HepG2 (cell line): ENCODE measurements around the gene CIAPIN1. TPM values are rescaled to one million over a fixed set of nuclear protein-coding genes. Genes with fewer than 3 reads are reported as not detected.

ENCODE experiments used
- BRF2 ChIP-seq: sonication (generic); formaldehyde crosslinking; IDR thresholded peaks from 2 replicates; pipeline ENCODE4 v1.8.1; 2022; ENCODE audit warnings: mild to moderate bottlenecking, missing genetic modification reagents
- CENPBD1 ChIP-seq: sonication (generic); formaldehyde crosslinking; IDR thresholded peaks from 2 replicates; pipeline ENCODE4 v1.8.0; 2022; ENCODE audit warnings: missing genetic modification reagents, low read depth, mild to moderate bottlenecking, borderline replicate concordance
- CENPX ChIP-seq: sonication (generic); formaldehyde crosslinking; IDR thresholded peaks from 2 replicates; pipeline ENCODE4 v1.9.0; 2021; ENCODE audit warnings: mild to moderate bottlenecking, missing genetic modification reagents, moderate library complexity
- DNMT1 ChIP-seq: sonication (generic); formaldehyde crosslinking; IDR thresholded peaks from 2 replicates; pipeline ENCODE4 v1.5.1; 2020; ENCODE audit warnings: mild to moderate bottlenecking, missing genetic modification reagents
- ETV5 ChIP-seq: IDR thresholded peaks from 2 replicates; pipeline ENCODE4 v1.6.1; 2018; ENCODE audit warnings: missing biosample characterization, missing genetic modification reagents, inconsistent platforms, borderline replicate concordance
- GTF2F1 ChIP-seq: fragments of 150-350 bp; IDR thresholded peaks from 2 replicates; pipeline ENCODE4 v1.6.1; 2014; ENCODE audit warnings: low read length
- GZF1 ChIP-seq: sonication (generic); formaldehyde crosslinking; IDR thresholded peaks from 2 replicates; pipeline ENCODE4 v1.5.1; 2020; ENCODE audit warnings: mild to moderate bottlenecking, missing genetic modification reagents
- HMGA1 ChIP-seq: sonication (generic); formaldehyde crosslinking; conservative IDR thresholded peaks from 2 replicates; pipeline ENCODE4 v1.4.0; 2020; ENCODE audit warnings: missing genetic modification reagents
- IRX3 ChIP-seq: sonication (generic); formaldehyde crosslinking; IDR thresholded peaks from 2 replicates; pipeline ENCODE4 v1.8.1; 2023; ENCODE audit warnings: mild to moderate bottlenecking, low read depth, missing genetic modification reagents, borderline replicate concordance
- MLLT10 ChIP-seq: sonication (generic); formaldehyde crosslinking; IDR thresholded peaks from 2 replicates; pipeline ENCODE4 v1.4.0; 2020; ENCODE audit warnings: missing genetic modification reagents
- NBN ChIP-seq: fragments of 450-650 bp; conservative IDR thresholded peaks from 2 replicates; pipeline ENCODE4 v1.6.1; 2017
- NCOR1 ChIP-seq: fragments of 200-600 bp; sonication (generic); IDR thresholded peaks from 2 replicates; pipeline ENCODE4 v1.7.0; 2017; ENCODE audit warnings: antibody characterized with exemption, low read length, borderline replicate concordance
- ZBTB8A ChIP-seq: sonication (generic); formaldehyde crosslinking; IDR thresholded peaks from 2 replicates; pipeline ENCODE4 v1.4.0; 2020; ENCODE audit warnings: mild to moderate bottlenecking, low read depth, missing genetic modification reagents, borderline replicate concordance
- ZNF18 ChIP-seq: sonication (generic); formaldehyde crosslinking; IDR thresholded peaks from 2 replicates; pipeline ENCODE4 v1.8.0; 2022; ENCODE audit warnings: mild to moderate bottlenecking, missing genetic modification reagents; ENCODE audit not compliant: insufficient replicate concordance
- ZNF263 ChIP-seq: sonication (generic); formaldehyde crosslinking; IDR thresholded peaks from 2 replicates; pipeline ENCODE4 v1.4.0; 2020; ENCODE audit warnings: missing genetic modification reagents
- ZNF326 ChIP-seq: sonication (generic); formaldehyde crosslinking; IDR thresholded peaks from 2 replicates; pipeline ENCODE4 v1.4.0; 2020; ENCODE audit warnings: missing genetic modification reagents, borderline replicate concordance
- ZNF335 ChIP-seq: sonication (generic); formaldehyde crosslinking; IDR thresholded peaks from 2 replicates; pipeline ENCODE4 v1.4.0; 2020; ENCODE audit warnings: missing genetic modification reagents
- ZNF569 ChIP-seq: sonication (generic); formaldehyde crosslinking; IDR thresholded peaks from 2 replicates; pipeline ENCODE4 v1.5.0; 2020; ENCODE audit warnings: mild to moderate bottlenecking, missing genetic modification reagents, moderate library complexity, borderline replicate concordance
- ZNF605 ChIP-seq: sonication (generic); formaldehyde crosslinking; IDR thresholded peaks from 2 replicates; pipeline ENCODE4 v1.8.0; 2022; ENCODE audit warnings: mild to moderate bottlenecking, missing genetic modification reagents
- ZNF660 ChIP-seq: sonication (generic); formaldehyde crosslinking; IDR thresholded peaks from 2 replicates; pipeline ENCODE4 v1.5.1; 2020; ENCODE audit warnings: mild to moderate bottlenecking, low read depth, missing genetic modification reagents, borderline replicate concordance
- ZNF776 ChIP-seq: sonication (generic); formaldehyde crosslinking; IDR thresholded peaks from 2 replicates; pipeline ENCODE4 v1.4.0; 2020; ENCODE audit warnings: mild to moderate bottlenecking, missing genetic modification reagents
- ZNF792 ChIP-seq: IDR thresholded peaks from 2 replicates; pipeline ENCODE4 v1.6.1; 2016
- ZSCAN9 ChIP-seq: IDR thresholded peaks from 2 replicates; pipeline ENCODE4 v1.6.1; 2016; ENCODE audit warnings: borderline replicate concordance
- polyA plus RNA-seq, 8 experiments: library from polyadenylated mRNA; depleted of rRNA in 3 of 8; stranded (reverse) in 7 of 8; unstranded in 1 of 8; fragments of >200 nt; fragmentation: Illumina TruSeq in 4 of 8; extraction: Trizol in 4 of 8; gene quantifications; 2 replicates each; pipeline versions ENCODE4 v1.2.1 to v1.2.3, GENCODE V29; 2011 to 2016; ENCODE audit warnings: low read depth in 4 of 8, missing spikeins in 1 of 8, mixed read lengths in 1 of 8; ENCODE audit not compliant: insufficient read depth in 1 of 8
- total RNA-seq, 5 experiments: library from RNA; depleted of rRNA; stranded (reverse); fragments of >200 nt; fragmentation: Illumina TruSeq; extraction: Trizol; gene quantifications; 2 replicates each; pipeline ENCODE4 v1.2.3, GENCODE V29; 2016; ENCODE audit warnings: low read depth in 1 of 5
- TF ChIP-seq, protein P1 (sequence below): IDR thresholded peaks from 2 replicates; pipeline ENCODE4 v1.6.1; 2016; ENCODE audit warnings: missing biosample characterization, missing genetic modification reagents, low read depth
- TF ChIP-seq, protein P2 (sequence below): sonication (generic); IDR thresholded peaks from 2 replicates; pipeline ENCODE4 v1.6.1; 2016; ENCODE audit warnings: low read depth, borderline replicate concordance

Gene CIAPIN1
- total and polyA plus RNA-seq, 2 of the 13 experiments (the other 11 are each of a cell fraction or from before 2014, with no cell fraction given): 69.3 to 89.7 TPM

GRCh38 chr16:57471852-57472664 lies 24.9 kb upstream of the CIAPIN1 start (continued):
- TF ChIP-seq ZNF18 (CRISPR knock-in tag): no peak
- peak; percentile 76; the same call in 1 of the 2 replicates for TF ChIP-seq ZNF792 (CRISPR knock-in tag)
- TF ChIP-seq ZNF335: no peak; the same call in 1 of the 2 replicates
- peak; percentile 89 for TF ChIP-seq GZF1 (CRISPR knock-in tag)
- no peak for TF ChIP-seq GTF2F1
- TF ChIP-seq, protein P1, sequence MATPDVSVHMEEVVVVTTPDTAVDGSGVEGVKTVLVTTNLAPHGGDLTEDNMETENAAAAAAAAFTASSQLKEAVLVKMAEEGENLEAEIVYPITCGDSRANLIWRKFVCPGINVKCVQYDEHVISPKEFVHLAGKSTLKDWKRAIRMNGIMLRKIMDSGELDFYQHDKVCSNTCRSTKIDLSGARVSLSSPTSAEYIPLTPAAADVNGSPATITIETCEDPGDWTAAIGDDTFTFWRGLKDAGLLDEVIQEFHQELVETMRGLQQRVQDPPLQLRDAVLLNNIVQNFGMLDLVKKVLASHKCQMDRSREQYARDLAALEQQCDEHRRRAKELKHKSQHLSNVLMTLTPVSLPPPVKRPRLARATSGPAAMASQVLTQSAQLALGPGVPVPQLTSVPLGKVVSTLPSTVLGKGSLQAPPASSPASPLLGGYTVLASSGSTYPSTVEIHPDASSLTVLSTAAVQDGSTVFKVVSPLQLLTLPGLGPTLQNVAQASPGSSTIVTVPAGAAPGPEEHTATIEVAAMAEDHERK (CRISPR knock-in tag): no peak
- no peak for TF ChIP-seq IRX3 (CRISPR knock-in tag)
- TF ChIP-seq CENPBD1 (CRISPR knock-in tag): no peak
- TF ChIP-seq NBN: no peak
- no peak for TF ChIP-seq ZNF326 (CRISPR knock-in tag)
- no peak for TF ChIP-seq CENPX (CRISPR knock-in tag)
- no peak for TF ChIP-seq ZNF569 (CRISPR knock-in tag)
- TF ChIP-seq HMGA1: no peak
- TF ChIP-seq ZNF776: no peak
- TF ChIP-seq, protein P2, sequence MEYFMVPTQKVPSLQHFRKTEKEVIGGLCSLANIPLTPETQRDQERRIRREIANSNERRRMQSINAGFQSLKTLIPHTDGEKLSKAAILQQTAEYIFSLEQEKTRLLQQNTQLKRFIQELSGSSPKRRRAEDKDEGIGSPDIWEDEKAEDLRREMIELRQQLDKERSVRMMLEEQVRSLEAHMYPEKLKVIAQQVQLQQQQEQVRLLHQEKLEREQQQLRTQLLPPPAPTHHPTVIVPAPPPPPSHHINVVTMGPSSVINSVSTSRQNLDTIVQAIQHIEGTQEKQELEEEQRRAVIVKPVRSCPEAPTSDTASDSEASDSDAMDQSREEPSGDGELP: no peak
- TF ChIP-seq BRF2: no peak
- peak; percentile 46; the same call in 1 of the 2 replicates for TF ChIP-seq ZNF605 (CRISPR knock-in tag)
- no peak for TF ChIP-seq ZNF660 (CRISPR knock-in tag)
- TF ChIP-seq ZBTB8A (CRISPR knock-in tag): no peak
- peak; percentile 93; the same call in 1 of the 2 replicates for TF ChIP-seq NCOR1
- peak; percentile 67; the same call in 1 of the 2 replicates for TF ChIP-seq ETV5 (CRISPR knock-in tag)
- no peak for TF ChIP-seq MLLT10 (CRISPR knock-in tag)
- peak; percentile 92 for TF ChIP-seq ZNF263 (CRISPR knock-in tag)
- no peak for TF ChIP-seq DNMT1 (CRISPR knock-in tag)
- TF ChIP-seq ZSCAN9: peak; percentile 20; the same call in 1 of the 2 replicates
